SK-N-SH (cell line): ENCODE measurements around the gene RSRC1. TPM values are rescaled to one million over a fixed set of nuclear protein-coding genes. Genes with fewer than 3 reads are reported as not detected.
"Not testable (repeated sequence)": the region's sequence is repeated elsewhere in the genome, so short reads cannot be mapped to it uniquely, and the experiment has no call there.

Source experiments
- CTCF ChIA-PET: fragments of 300-600, 350-600 bp; formaldehyde crosslinking; extraction: SDS; loops from one replicate; lab custom pipeline; 2021; lab: Yijun Ruan, JAX
- POLR2A ChIA-PET: fragments of 350-600 bp; sonication (Branson Sonifier 250); formaldehyde crosslinking; extraction: SDS; loops from one replicate; lab custom pipeline; 2020; ENCODE audit warnings: antibody characterized with exemption, inconsistent platforms; lab: Yijun Ruan, JAX
- DNase-seq: peaks from one replicate; pipeline ENCODE4 v3.0.0; 2012
- H2AFZ ChIP-seq: fragments of 200-600 bp; sonication (generic); 2 replicates; pipeline ENCODE4 v1.8.1; 2016; ENCODE audit warnings: antibody characterized with exemption, mild to moderate bottlenecking, low read depth
- H3F3A ChIP-seq: fragments of 200-600 bp; sonication (generic); replicated peaks from 2 replicates; pipeline ENCODE3; 2016; ENCODE audit warnings: antibody characterized with exemption, mild to moderate bottlenecking; ENCODE audit not compliant: insufficient read depth
- H3K27ac ChIP-seq, 2 experiments: fragments of 200-500 bp in 1 of 2; fragments of 200-600 bp in 1 of 2; sonication (Bioruptor generic) in 1 of 2; sonication (generic), shearing (Covaris generic) in 1 of 2; 2 replicates each; pipeline versions ENCODE4 v1.5.1 to v1.6.1; 2014 to 2016; ENCODE audit warnings: low read depth in 2 of 2, inconsistent platforms in 1 of 2, low read length in 1 of 2, mild to moderate bottlenecking in 1 of 2, mixed read lengths in 1 of 2
- H3K27me3 ChIP-seq: fragments of 200-600 bp; sonication (generic), shearing (Covaris generic); 2 replicates; pipeline ENCODE4 v1.6.1; 2016; ENCODE audit warnings: mixed run types; ENCODE audit not compliant: insufficient read depth
- H3K36me3 ChIP-seq, 2 experiments: fragments of 200-500 bp in 1 of 2; fragments of 200-600 bp in 1 of 2; sonication (Bioruptor generic) in 1 of 2; sonication (generic) in 1 of 2; replicated peaks in 1 of 2; 2 replicates each; pipeline versions ENCODE3 to v1.5.1; 2014 to 2016; ENCODE audit warnings: low read length in 1 of 2, mild to moderate bottlenecking in 1 of 2; ENCODE audit not compliant: insufficient read depth in 2 of 2, control insufficient read depth in 1 of 2
- H3K4me1 ChIP-seq, 2 experiments: fragments of 200-500 bp in 1 of 2; fragments of 200-600 bp in 1 of 2; sonication (Bioruptor generic) in 1 of 2; sonication (generic), shearing (Covaris generic) in 1 of 2; 2 replicates each; pipeline versions ENCODE4 v1.5.1 to v1.6.1; 2014 to 2016; ENCODE audit warnings: low read depth in 1 of 2, low read length in 1 of 2, mixed run types in 1 of 2; ENCODE audit not compliant: insufficient read depth in 2 of 2, control insufficient read depth in 1 of 2
- H3K4me2 ChIP-seq: fragments of 200-600 bp; sonication (generic), shearing (Covaris generic); 2 replicates; pipeline ENCODE4 v1.6.1; 2017; ENCODE audit warnings: mixed run types
- H3K4me3 ChIP-seq, 2 experiments: fragments of 200-500 bp in 1 of 2; fragments of 200-600 bp in 1 of 2; sonication (Bioruptor generic) in 1 of 2; sonication (generic), shearing (Covaris generic) in 1 of 2; 2 replicates each; pipeline versions ENCODE4 v1.5.1 to v1.8.1; 2014 to 2016; ENCODE audit warnings: low read depth in 2 of 2, inconsistent platforms in 1 of 2, low read length in 1 of 2, mild to moderate bottlenecking in 1 of 2, mixed read lengths in 1 of 2, moderate library complexity in 1 of 2
- H3K79me2 ChIP-seq: fragments of 200-600 bp; sonication (generic); 2 replicates; pipeline ENCODE4 v1.8.1; 2017; ENCODE audit warnings: mild to moderate bottlenecking; ENCODE audit not compliant: insufficient read depth
- H3K9ac ChIP-seq: fragments of 200-600 bp; sonication (generic); 2 replicates; pipeline ENCODE4 v1.6.1; 2017; ENCODE audit warnings: mixed run types
- H3K9me2 ChIP-seq: fragments of 200-600 bp; sonication (generic); 2 replicates; pipeline ENCODE4 v1.6.1; 2017; ENCODE audit warnings: mixed run types
- H3K9me3 ChIP-seq: fragments of 200-600 bp; sonication (generic); 2 replicates; pipeline ENCODE4 v1.6.1; 2017; ENCODE audit warnings: mixed run types, mild to moderate bottlenecking, moderate library complexity
- H4K20me1 ChIP-seq: fragments of 200-600 bp; sonication (generic); 2 replicates; pipeline ENCODE4 v1.6.1; 2017; ENCODE audit warnings: mild to moderate bottlenecking, mixed run types; ENCODE audit not compliant: insufficient read depth
- CHD2 ChIP-seq: fragments of 150-350 bp; IDR thresholded peaks from 2 replicates; pipeline ENCODE4 v1.6.1; 2018; ENCODE audit warnings: low read length; ENCODE audit not compliant: partially characterized antibody
- EZH2phosphoT487 ChIP-seq: fragments of 200-600 bp; sonication (generic); IDR thresholded peaks from 2 replicates; pipeline ENCODE4 v1.6.1; 2017; ENCODE audit warnings: low read depth, mixed run types, mild to moderate bottlenecking, antibody characterized with exemption, moderate library complexity, borderline replicate concordance
- FOSL2 ChIP-seq: IDR thresholded peaks from 2 replicates; pipeline ENCODE4 v1.4.0; 2012; ENCODE audit warnings: low read depth, mild to moderate bottlenecking, moderate library complexity, borderline replicate concordance
- FOXJ3 ChIP-seq: sonication (generic); formaldehyde crosslinking; IDR thresholded peaks from 2 replicates; pipeline ENCODE4 v1.5.1; 2020; ENCODE audit warnings: mild to moderate bottlenecking, missing genetic modification reagents
- GATA2 ChIP-seq: sonication (generic); formaldehyde crosslinking; IDR thresholded peaks from 2 replicates; pipeline ENCODE4 v1.5.0; 2020; ENCODE audit warnings: mild to moderate bottlenecking, missing genetic modification reagents
- IRF3 ChIP-seq: fragments of 150-350 bp; IDR thresholded peaks from 2 replicates; pipeline ENCODE4 v1.6.1; 2016; ENCODE audit warnings: mild to moderate bottlenecking, low read depth, low read length
- JUND ChIP-seq: IDR thresholded peaks from 2 replicates; pipeline ENCODE4 v1.4.0; 2012
- MAX ChIP-seq: IDR thresholded peaks from 2 replicates; pipeline ENCODE4 v1.4.0; 2012; ENCODE audit warnings: low read depth
- MEF2A ChIP-seq: IDR thresholded peaks from 2 replicates; pipeline ENCODE4 v1.4.0; 2012; ENCODE audit warnings: low read depth, borderline replicate concordance
- MXI1 ChIP-seq: IDR thresholded peaks from 2 replicates; pipeline ENCODE4 v1.6.1; 2012; ENCODE audit warnings: mild to moderate bottlenecking, low read depth, low read length, improper control_type of control experiment
- NRF1 ChIP-seq: IDR thresholded peaks from 2 replicates; pipeline ENCODE4 v1.6.1; 2012; ENCODE audit warnings: low read depth, mild to moderate bottlenecking, low read length
- REST ChIP-seq: IDR thresholded peaks from 2 replicates; pipeline ENCODE4 v1.6.1; 2012; ENCODE audit warnings: mild to moderate bottlenecking, low read depth, low read length, moderate library complexity
- RFX5 ChIP-seq: IDR thresholded peaks from 2 replicates; pipeline ENCODE4 v1.6.1; 2012; ENCODE audit warnings: mild to moderate bottlenecking, improper control_type of control experiment, low read length
- RXRA ChIP-seq: IDR thresholded peaks from 2 replicates; pipeline ENCODE4 v1.4.0; 2012; ENCODE audit warnings: low read depth, mild to moderate bottlenecking, borderline replicate concordance
- USF1 ChIP-seq: IDR thresholded peaks from 2 replicates; pipeline ENCODE4 v1.4.0; 2012; ENCODE audit warnings: low read depth, borderline replicate concordance
- YY1 ChIP-seq: IDR thresholded peaks from 2 replicates; pipeline ENCODE4 v1.4.0; 2012; ENCODE audit warnings: low read depth, mild to moderate bottlenecking
- ZBTB33 ChIP-seq: IDR thresholded peaks from 2 replicates; pipeline ENCODE4 v1.4.0; 2012; ENCODE audit warnings: low read depth, borderline replicate concordance
- WGBS: methylation state at CpG from one replicate; pipeline ENCODE4 v1.1.6; 2017; ENCODE audit warnings: low lambda C conversion rate; 5-methylcytosine and 5-hydroxymethylcytosine counted together
- polyA plus RNA-seq, 3 experiments: library from polyadenylated mRNA; depleted of rRNA; stranded (reverse); fragments of >200 nt; gene quantifications; 2 replicates each; pipeline ENCODE4 v1.2.3, GENCODE V29; 2012

RSRC1 gene
- polyA plus RNA-seq, 1 of the 3 experiments (the other 2 are of a cell fraction) = 4.5 TPM

GRCh38 chr3:158111861-158112260, 2.0 kb downstream of the RSRC1 start (continued):
- TF ChIP-seq REST (no peak), RFX5 (no peak), CHD2 (no peak), USF1 (no peak)

- H3F3A ChIP-seq = peaks cover 13% of the 10 kb centered on the region
- H3K9me2 ChIP-seq, H3K9me3 ChIP-seq, H3K36me3 ChIP-seq, H2AFZ ChIP-seq, H4K20me1 ChIP-seq, H3K4me3 ChIP-seq, POLR2A ChIA-PET, CTCF ChIA-PET, DNase-seq, H3K27me3 ChIP-seq, H3K4me1 ChIP-seq, H3K9ac ChIP-seq, H3K27ac ChIP-seq, H3K4me2 ChIP-seq: not testable (repeated sequence)
- WGBS = 79% methylated on average over 2 of the region's 2 CpGs
- peaks cover 84% of the 10 kb centered on the region for H3K79me2 ChIP-seq
Measured at GRCh38 chr3:158113595-158113994, 3.7 kb downstream of the RSRC1 start.

GRCh38 chr3:158120330-158120729, 10.4 kb downstream of the RSRC1 start:
- H3K9me3 ChIP-seq = peaks cover 2% of the 10 kb centered on the region; the same call in 1 of the 2 replicates
- ChIA-PET POLR2A (interaction anchor here (0.5 kb wide), 1 partner anchor 281 kb away, joined by 5 read pairs; no protein-coding TSS in a partner anchor), CTCF (no interaction called here)
- no peaks in the 10 kb centered on the region for H3K27me3 ChIP-seq
- H3F3A ChIP-seq = peaks cover 3% of the 10 kb centered on the region
- no peaks in the 10 kb centered on the region for H4K20me1 ChIP-seq
- TF ChIP-seq GATA2 (CRISPR knock-in tag) (no peak), EZH2phosphoT487 (no peak), RFX5 (no peak), CHD2 (no peak), RXRA (no peak), FOXJ3 (CRISPR knock-in tag) (no peak), ZBTB33 (no peak), MEF2A (no peak), IRF3 (no peak), NRF1 (no peak), FOSL2 (no peak), JUND (no peak), MXI1 (no peak), MAX (no peak), YY1 (no peak)
- no peak overlapping the region for H3K27ac ChIP-seq
- H3K4me3 ChIP-seq = no peak overlapping the region
- H3K9ac ChIP-seq = no peak overlapping the region
- no peaks in the 10 kb centered on the region for H3K9me2 ChIP-seq
- peaks cover 21 to 33% of the 10 kb centered on the region in 2 experiments for H3K36me3 ChIP-seq
- peaks cover 73% of the 10 kb centered on the region for H3K79me2 ChIP-seq
- H3K4me1 ChIP-seq = no peaks in the 10 kb centered on the region; a peak in 2 of 4 replicates
- H2AFZ ChIP-seq = no peak overlapping the region
- no peak for DNase-seq
- no peak overlapping the region for H3K4me2 ChIP-seq
